ENCODE results near the gene KCNH5.

GRCh38 chr14:62776300-62776699 is 269.0 kb downstream of the KCNH5 start:
- TF ChIP-seq CTCF (IDR thresholded peaks at IDR 0.05 in 4 of 5, conservative IDR thresholded peaks at IDR 0.05 in 1 of 5) (no peak), POLR2A (IDR thresholded peaks at IDR 0.05) (no peak)

All from gastrocnemius medialis (tissue), 4 donors.